Ureter (tissue), 1 donor: ENCODE results near the gene GEMIN2. TPM values are rescaled to one million over a fixed set of nuclear protein-coding genes. Genes with fewer than 3 reads are reported as not detected.
"Not testable (repeated sequence)": the region's sequence is repeated elsewhere in the genome, so short reads cannot be mapped to it uniquely, and the experiment has no call there.

Source experiments
- DNase-seq: peaks from one replicate; pipeline ENCODE4 v3.0.0-alpha.2; 2020; ENCODE audit warnings: low spot score
- total RNA-seq: library from RNA; stranded (reverse); gene quantifications from one replicate; pipeline ENCODE4 v1.2.4, GENCODE V29; 2023
- donor health status: DM: yes; HTN: yes; CAD: no.

The GEMIN2 gene
- total RNA-seq, 1 donor from 2014 or later: 10.0 TPM

GRCh38 chr14:39176263-39177167 is 62.4 kb downstream of the GEMIN2 start:
- DNase-seq: no peak

DNA sequence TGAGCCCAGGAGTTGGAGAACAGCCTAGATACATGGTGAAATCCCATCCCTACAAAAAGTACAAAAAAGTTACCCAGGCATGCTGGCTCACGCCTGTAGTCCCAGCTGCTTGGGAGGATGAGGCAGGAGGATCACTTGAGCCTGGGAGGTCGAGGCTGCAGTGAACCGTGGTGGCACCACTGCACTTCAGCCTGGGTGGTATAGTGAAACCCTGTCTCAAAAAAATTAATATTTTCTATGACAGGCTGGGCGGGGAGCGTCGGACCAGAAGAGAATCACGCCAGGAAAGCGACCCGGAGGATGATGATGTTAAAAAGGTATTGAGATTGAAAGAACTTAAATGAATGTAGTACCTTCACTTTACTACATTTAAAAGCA is 63.0 kb downstream of the GEMIN2 start:
- no peak for DNase-seq

GRCh38 chr14:39179042-39179441 is 64.9 kb downstream of the GEMIN2 start:
- DNase-seq: no peak

DNA sequence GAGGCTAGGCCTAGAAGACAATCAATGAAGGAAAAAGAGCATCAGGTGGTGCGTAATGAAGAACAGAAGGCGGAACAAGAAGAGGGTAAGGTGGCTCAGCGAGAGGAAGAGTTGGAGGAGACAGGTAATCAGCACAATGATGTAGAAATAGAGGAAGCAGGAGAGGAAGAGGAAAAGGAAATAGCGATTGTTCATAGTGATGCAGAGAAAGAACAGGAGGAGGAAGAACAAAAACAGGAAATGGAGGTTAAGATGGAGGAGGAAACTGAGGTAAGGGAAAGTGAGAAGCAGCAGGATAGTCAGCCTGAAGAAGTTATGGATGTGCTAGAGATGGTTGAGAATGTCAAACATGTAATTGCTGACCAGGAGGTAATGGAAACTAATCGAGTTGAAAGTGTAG is 66.4 kb downstream of the GEMIN2 start:
- DNase-seq: no peak

GRCh38 chr14:39181026-39181692 is 67.0 kb downstream of the GEMIN2 start:
- DNase-seq: no peak

DNA sequence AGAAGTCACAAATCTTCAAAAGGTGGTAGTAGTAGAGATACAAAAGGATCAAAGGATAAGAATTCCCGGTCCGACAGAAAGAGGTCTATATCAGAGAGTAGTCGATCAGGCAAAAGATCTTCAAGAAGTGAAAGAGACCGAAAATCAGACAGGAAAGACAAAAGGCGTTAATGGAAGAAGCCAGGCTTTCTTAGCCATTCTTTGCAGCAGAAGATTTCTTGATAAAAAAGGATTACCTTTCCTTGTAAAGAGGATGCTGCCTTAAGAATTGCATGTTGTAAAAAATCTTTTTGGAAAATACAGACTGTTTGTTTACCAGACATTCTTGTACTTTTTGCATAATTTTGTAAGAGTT is 67.5 kb downstream of the GEMIN2 start:
- DNase-seq: no peak

- no peak for DNase-seq
These were observed 68.9 kb downstream of the GEMIN2 start for GRCh38 chr14:39182770-39183684.

DNA sequence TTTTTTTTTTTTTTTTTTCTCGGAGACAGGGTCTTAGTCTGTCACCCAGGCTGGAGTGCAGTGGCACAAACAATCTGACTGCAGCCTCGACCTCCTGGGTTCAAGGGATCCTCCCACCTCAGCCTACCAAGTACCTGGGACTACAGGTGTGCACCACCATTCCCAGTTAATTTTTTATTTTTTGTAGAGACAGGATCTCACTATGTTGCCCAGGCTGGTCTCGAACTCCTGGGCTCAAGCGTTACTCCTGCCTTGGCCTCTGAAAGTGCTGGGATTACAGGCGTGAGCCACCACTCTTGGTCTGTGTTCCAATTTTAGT is 69.5 kb downstream of the GEMIN2 start:
- DNase-seq: not testable (repeated sequence)

DNA sequence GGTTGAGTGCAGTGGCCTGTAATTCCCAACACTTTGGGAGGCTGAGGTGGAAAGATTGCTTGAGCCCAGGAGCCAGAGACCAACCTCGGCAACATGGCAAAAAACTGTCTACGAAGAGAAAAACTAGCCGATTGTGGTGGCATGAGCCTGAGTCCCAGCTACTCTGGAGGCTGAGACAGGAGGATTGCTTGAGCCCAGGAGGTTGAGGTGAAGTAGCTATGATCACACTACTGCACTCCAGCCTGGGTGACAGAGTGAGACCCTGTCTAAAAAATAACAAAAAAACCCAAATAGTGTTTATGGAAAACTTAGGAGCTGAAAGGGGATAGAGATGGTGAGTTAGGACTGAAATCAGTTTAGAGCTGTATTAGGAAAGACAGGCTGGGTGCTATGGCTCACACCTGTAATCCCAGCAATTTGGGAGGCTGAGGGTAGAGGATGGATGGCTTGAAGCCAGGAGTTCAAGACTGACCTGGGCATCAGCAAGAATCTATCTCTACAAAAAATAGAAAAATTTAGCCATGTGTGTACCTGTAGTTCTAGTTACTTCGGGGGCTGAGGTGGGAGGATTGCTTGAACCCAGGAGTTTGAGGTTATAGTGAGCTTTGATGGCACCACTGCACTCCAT is 70.6 kb downstream of the GEMIN2 start:
- DNase-seq: no peak

- no peak for DNase-seq
These were observed 71.3 kb downstream of the GEMIN2 start for GRCh38 chr14:39185256-39186049.

Other genes starting within 250 kb of the GEMIN2 start
- gene SEC23A, start 11.1 kb upstream of the GEMIN2 start, total RNA-seq: 70.8 TPM
- 33.5 TPM for gene TRAPPC6B, start 56.0 kb downstream of the GEMIN2 start, total RNA-seq
- gene PNN, start 60.9 kb downstream of the GEMIN2 start, total RNA-seq: 84.1 TPM
- gene MIA2, start 119.6 kb downstream of the GEMIN2 start, total RNA-seq: 29.5 TPM